GM12878 (cell line): ENCODE results near the gene CNPY1. TPM values are rescaled to one million over a fixed set of nuclear protein-coding genes. Genes with fewer than 3 reads are reported as not detected.

Source experiments
- ASH2L ChIP-seq: fragments of 300-600, 200-600 bp; sonication (generic); IDR thresholded peaks from 2 replicates; pipeline ENCODE4 v1.6.1; 2017; ENCODE audit warnings: low read depth, mild to moderate bottlenecking, borderline replicate concordance
- BCLAF1 ChIP-seq: fragments of 450-650 bp; IDR thresholded peaks from 2 replicates; pipeline ENCODE4 v1.6.1; 2017; ENCODE audit warnings: antibody characterized with exemption, mild to moderate bottlenecking, moderate library complexity
- BMI1 ChIP-seq: fragments of 450-650 bp; IDR thresholded peaks from 2 replicates; pipeline ENCODE4 v1.6.1; 2016; ENCODE audit warnings: mild to moderate bottlenecking, moderate library complexity, borderline replicate concordance
- CREM ChIP-seq: IDR thresholded peaks from 2 replicates; pipeline ENCODE4 v1.6.1; 2014; ENCODE audit warnings: antibody characterized with exemption, low read depth
- MEF2B ChIP-seq: fragments of 450-650 bp; IDR thresholded peaks from 2 replicates; pipeline ENCODE4 v1.6.1; 2018; ENCODE audit warnings: mild to moderate bottlenecking, moderate library complexity; ENCODE audit not compliant: partially characterized antibody, poor library complexity, severe bottlenecking
- MYC ChIP-seq: IDR thresholded peaks from 2 replicates; pipeline ENCODE4 v1.6.1; 2011; ENCODE audit warnings: mild to moderate bottlenecking, low read length, moderate library complexity, inconsistent platforms; ENCODE audit not compliant: insufficient read depth, insufficient replicate concordance, insufficient read length, severe bottlenecking
- NFYA ChIP-seq: IDR thresholded peaks from 2 replicates; pipeline ENCODE4 v1.6.1; 2011; ENCODE audit warnings: low read depth, mild to moderate bottlenecking, low read length, improper control_type of control experiment, borderline replicate concordance
- NFYB ChIP-seq: IDR thresholded peaks from 2 replicates; pipeline ENCODE4 v1.6.1; 2011; ENCODE audit warnings: low read depth, mild to moderate bottlenecking, low read length, improper control_type of control experiment, moderate library complexity; ENCODE audit not compliant: insufficient read depth
- PML ChIP-seq: IDR thresholded peaks from 2 replicates; pipeline ENCODE4 v1.6.1; 2012; ENCODE audit warnings: low read length, inconsistent platforms
- SP1 ChIP-seq: IDR thresholded peaks from one replicate; pipeline ENCODE4 v1.6.1; 2011; ENCODE audit warnings: low read depth, low read length
- STAT1 ChIP-seq: fragments of 450-650 bp; conservative IDR thresholded peaks from 2 replicates; pipeline ENCODE4 v1.6.1; 2014; ENCODE audit warnings: antibody characterized with exemption, mild to moderate bottlenecking
- TAF1 ChIP-seq: IDR thresholded peaks from 2 replicates; pipeline ENCODE4 v1.6.1; 2011; ENCODE audit warnings: mild to moderate bottlenecking, low read depth, low read length, borderline replicate concordance
- ZBTB4 ChIP-seq: fragments of 450-650 bp; formaldehyde crosslinking; IDR thresholded peaks from 2 replicates; pipeline ENCODE4 v1.4.0; 2022; ENCODE audit warnings: mild to moderate bottlenecking, moderate library complexity
- ZZZ3 ChIP-seq: IDR thresholded peaks from 2 replicates; pipeline ENCODE4 v1.6.1; 2011; ENCODE audit warnings: low read depth; ENCODE audit not compliant: control insufficient read depth, insufficient read length
- polyA plus RNA-seq, 11 experiments: library from polyadenylated mRNA; depleted of rRNA in 4 of 11; unstranded in 6 of 11; stranded (reverse) in 5 of 11; fragments of >200 nt; fragmentation: Nextera tagmentation in 4 of 11; fragmentation: Illumina TruSeq in 1 of 11; extraction: Ambion mirVana in 4 of 11; extraction: Trizol in 1 of 11; gene quantifications; 1 replicate in 1 of 11; 2 replicates in 10 of 11; pipeline versions ENCODE4 v1.2.1 to v1.2.3, GENCODE V29; 2011 to 2016; ENCODE audit warnings: inconsistent platforms in 2 of 11, missing spikeins in 2 of 11, low read depth in 1 of 11
- total RNA-seq, 4 experiments: library from RNA; depleted of rRNA in 3 of 4; stranded (reverse); fragments of >200 nt in 3 of 4; fragmentation: Illumina TruSeq in 1 of 4; extraction: Trizol in 1 of 4; gene quantifications; 2 replicates each; pipeline versions ENCODE4 v1.2.1 to v1.2.3, GENCODE V29; 2013 to 2021

CNPY1 gene
- total and polyA plus RNA-seq, 10 of the 15 experiments (the other 5 are each of a cell fraction or from before 2014, with no cell fraction given) = not detected

- no peak for TF ChIP-seq ZBTB4 (CRISPR knock-in tag)
- no peak for TF ChIP-seq PML
- no peak for TF ChIP-seq NFYA
- no peak for TF ChIP-seq ASH2L
- TF ChIP-seq NFYB = no peak
- TF ChIP-seq MYC = no peak
- TF ChIP-seq MEF2B = no peak
- no peak for TF ChIP-seq SP1
- no peak for TF ChIP-seq BCLAF1
- no peak for TF ChIP-seq CREM
- TF ChIP-seq BMI1 = no peak
- TF ChIP-seq STAT1 = no peak
- no peak for TF ChIP-seq TAF1
- TF ChIP-seq ZZZ3 = no peak
- TF ChIP-seq, all 136 proteins: peak for 0
These were observed 42.9 kb upstream of the CNPY1 start (continued) for GRCh38 chr7:155589001-155589980.
